Measurements from ENCODE around the gene CAPN1. TPM values are rescaled to one million over a fixed set of nuclear protein-coding genes. Genes with fewer than 3 reads are reported as not detected.

Gene CAPN1
- total and polyA plus RNA-seq, 9 of the 15 experiments (the other 6 are each of a cell fraction or from before 2014, with no cell fraction given), result 3.5 to 199 (median 61.6) TPM

- TF ChIP-seq YY1 (IDR thresholded peaks at IDR 0.05; ENCODE audit: borderline replicate concordance in 1 of 3, control insufficient read depth in 1 of 3, extremely low read depth in 1 of 3, insufficient read depth in 3 of 3, insufficient read length in 1 of 3, insufficient replicate concordance in 2 of 3, low read depth in 1 of 3, low read length in 2 of 3) (peak in 1 of 3 experiments; percentile 5), ZBTB7A (IDR thresholded peaks at IDR 0.05; ENCODE audit: borderline replicate concordance, control insufficient read depth, low read depth, low read length) (0 out of 2 replicates have a peak, but pooled peaks have one; percentile 6), CREB1 (IDR thresholded peaks at IDR 0.05) (0 out of 2 replicates have a peak, but pooled peaks have one; percentile 20), CREB1 (CRISPR knock-in tag; IDR thresholded peaks at IDR 0.05) (no peak), KDM1A (IDR thresholded peaks at IDR 0.05) (peak; percentile 20 to 66; a peak in 3 of 4 replicates), RBFOX2 (IDR thresholded peaks at IDR 0.05; ENCODE audit: low read depth, low read length) (peak; percentile 58), POLR2G (IDR thresholded peaks at IDR 0.05; ENCODE audit: low read depth, low read length) (peak; percentile 52), RCOR1 (IDR thresholded peaks at IDR 0.05; ENCODE audit: borderline replicate concordance in 1 of 2, low read depth in 2 of 2, low read length in 2 of 2) (peak in 1 of 2 experiments; percentile 46; a peak in 2 of 4 replicates), CCAR2 (IDR thresholded peaks at IDR 0.05; ENCODE audit: low read depth, low read length) (no peak), CTCFL (IDR thresholded peaks at IDR 0.05; ENCODE audit: borderline replicate concordance, insufficient read depth, low read depth, low read length, poor library complexity, severe bottlenecking) (peak; percentile 71), SREBF2 (CRISPR knock-in tag; IDR thresholded peaks at IDR 0.05) (no peak), TEAD4 (IDR thresholded peaks at IDR 0.05; ENCODE audit: low read length) (0 out of 2 replicates have a peak, but pooled peaks have one; percentile 15), TEAD4 (CRISPR knock-in tag; IDR thresholded peaks at IDR 0.05; ENCODE audit: borderline replicate concordance) (no peak), ZKSCAN1 (IDR thresholded peaks at IDR 0.05; ENCODE audit: low read depth, low read length) (0 out of 2 replicates have a peak, but pooled peaks have one; percentile 33), ZNF740 (CRISPR knock-in tag; IDR thresholded peaks at IDR 0.05) (peak; percentile 91), ZNF740 (tag; IDR thresholded peaks at IDR 0.05) (peak in 1 of 2 experiments; percentile 74; a peak in 2 of 4 replicates), SMC3 (conservative IDR thresholded peaks at IDR 0.05; ENCODE audit: insufficient read depth, low read depth, low read length) (peak; percentile 72)
These were observed 23.2 kb downstream of the CAPN1 start (continued) for GRCh38 chr11:65204646-65205601.

All from K562 (cell line).